Measurements from ENCODE around the gene AVP. TPM values are rescaled to one million over a fixed set of nuclear protein-coding genes. Genes with fewer than 3 reads are reported as not detected.
A peak's percentile ranks its signal among the peaks of the same experiment; 100 is the strongest.

The AVP gene
- total and polyA plus RNA-seq, 7 donors: not detected

DNA sequence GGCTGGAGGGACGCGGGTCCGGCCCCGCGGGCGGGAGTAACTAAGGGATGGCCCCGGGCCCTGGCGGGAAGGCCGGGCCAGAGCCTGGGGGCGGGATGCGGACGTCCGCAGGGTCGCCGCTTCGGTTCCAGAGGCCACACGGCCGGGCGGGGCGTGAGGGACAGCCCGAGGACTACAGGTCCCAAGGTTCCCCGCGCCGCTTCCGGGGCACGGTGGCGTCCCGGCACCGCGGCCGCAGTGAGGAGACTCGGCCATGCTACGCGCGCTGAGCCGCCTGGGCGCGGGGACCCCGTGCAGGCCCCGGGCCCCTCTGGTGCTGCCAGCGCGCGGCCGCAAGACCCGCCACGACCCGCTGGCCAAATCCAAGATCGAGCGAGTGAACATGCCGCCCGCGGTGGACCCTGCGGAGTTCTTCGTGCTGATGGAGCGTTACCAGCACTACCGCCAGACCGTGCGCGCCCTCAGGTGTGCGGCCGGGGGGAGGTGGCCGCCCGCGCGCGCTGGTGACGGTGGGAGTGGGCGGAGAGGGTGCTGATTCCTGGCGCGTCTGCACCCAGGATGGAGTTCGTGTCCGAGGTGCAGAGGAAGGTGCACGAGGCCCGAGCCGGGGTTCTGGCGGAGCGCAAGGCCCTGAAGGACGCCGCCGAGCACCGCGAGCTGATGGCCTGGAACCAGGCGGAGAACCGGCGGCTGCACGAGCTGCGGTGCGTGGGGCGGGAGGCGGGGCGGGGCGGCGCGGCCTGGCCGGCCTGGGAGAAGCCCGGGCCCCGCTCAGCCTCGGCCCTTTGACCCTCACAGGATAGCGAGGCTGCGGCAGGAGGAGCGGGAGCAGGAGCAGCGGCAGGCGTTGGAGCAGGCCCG, 38.5 kb downstream of the AVP start, which contains the start of gene MRPS26:
Gene MRPS26, plus strand, starts transcription at position 237 of the 861 bp plus-strand sequence. Its CDS starts 17 bp downstream, at position 254.
- WGBS, 3 donors: 0 to 1% (median 0%) methylated on average over 77 to 104 of the region's 104 CpGs
- DNase-seq: peak; percentile 94 to 95
- ATAC-seq: peak; percentile 95 to 96 (median 96)
- no peaks in the 10 kb centered on the region for H3K27me3 ChIP-seq (ENCODE audit: insufficient read depth in 3 of 3, low read length in 2 of 3)
- H3K4me1 ChIP-seq: peaks cover 7% of the 10 kb centered on the region
- peak within 1 kb of the TSS; percentile 94 for H3K27ac ChIP-seq
- intact Hi-C loops (cut with DNase I): loop anchor here in 1 of 2 donors (10.0 kb wide), 1 partner anchor 159 kb away; the partner anchor contains the start of genes DDRGK1 and ITPA
- no peaks in the 10 kb centered on the region for H3K9me3 ChIP-seq
- peak within 1 kb of the TSS; percentile 98 for H3K4me3 ChIP-seq
- H3K36me3 ChIP-seq (ENCODE audit: insufficient read depth in 1 of 2, low read depth in 1 of 2): peaks cover 5 to 36% of the 10 kb centered on the region in 2 donors
- TF ChIP-seq, protein P1, sequence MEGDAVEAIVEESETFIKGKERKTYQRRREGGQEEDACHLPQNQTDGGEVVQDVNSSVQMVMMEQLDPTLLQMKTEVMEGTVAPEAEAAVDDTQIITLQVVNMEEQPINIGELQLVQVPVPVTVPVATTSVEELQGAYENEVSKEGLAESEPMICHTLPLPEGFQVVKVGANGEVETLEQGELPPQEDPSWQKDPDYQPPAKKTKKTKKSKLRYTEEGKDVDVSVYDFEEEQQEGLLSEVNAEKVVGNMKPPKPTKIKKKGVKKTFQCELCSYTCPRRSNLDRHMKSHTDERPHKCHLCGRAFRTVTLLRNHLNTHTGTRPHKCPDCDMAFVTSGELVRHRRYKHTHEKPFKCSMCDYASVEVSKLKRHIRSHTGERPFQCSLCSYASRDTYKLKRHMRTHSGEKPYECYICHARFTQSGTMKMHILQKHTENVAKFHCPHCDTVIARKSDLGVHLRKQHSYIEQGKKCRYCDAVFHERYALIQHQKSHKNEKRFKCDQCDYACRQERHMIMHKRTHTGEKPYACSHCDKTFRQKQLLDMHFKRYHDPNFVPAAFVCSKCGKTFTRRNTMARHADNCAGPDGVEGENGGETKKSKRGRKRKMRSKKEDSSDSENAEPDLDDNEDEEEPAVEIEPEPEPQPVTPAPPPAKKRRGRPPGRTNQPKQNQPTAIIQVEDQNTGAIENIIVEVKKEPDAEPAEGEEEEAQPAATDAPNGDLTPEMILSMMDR (IDR thresholded peaks at IDR 0.05): no peak

DNA sequence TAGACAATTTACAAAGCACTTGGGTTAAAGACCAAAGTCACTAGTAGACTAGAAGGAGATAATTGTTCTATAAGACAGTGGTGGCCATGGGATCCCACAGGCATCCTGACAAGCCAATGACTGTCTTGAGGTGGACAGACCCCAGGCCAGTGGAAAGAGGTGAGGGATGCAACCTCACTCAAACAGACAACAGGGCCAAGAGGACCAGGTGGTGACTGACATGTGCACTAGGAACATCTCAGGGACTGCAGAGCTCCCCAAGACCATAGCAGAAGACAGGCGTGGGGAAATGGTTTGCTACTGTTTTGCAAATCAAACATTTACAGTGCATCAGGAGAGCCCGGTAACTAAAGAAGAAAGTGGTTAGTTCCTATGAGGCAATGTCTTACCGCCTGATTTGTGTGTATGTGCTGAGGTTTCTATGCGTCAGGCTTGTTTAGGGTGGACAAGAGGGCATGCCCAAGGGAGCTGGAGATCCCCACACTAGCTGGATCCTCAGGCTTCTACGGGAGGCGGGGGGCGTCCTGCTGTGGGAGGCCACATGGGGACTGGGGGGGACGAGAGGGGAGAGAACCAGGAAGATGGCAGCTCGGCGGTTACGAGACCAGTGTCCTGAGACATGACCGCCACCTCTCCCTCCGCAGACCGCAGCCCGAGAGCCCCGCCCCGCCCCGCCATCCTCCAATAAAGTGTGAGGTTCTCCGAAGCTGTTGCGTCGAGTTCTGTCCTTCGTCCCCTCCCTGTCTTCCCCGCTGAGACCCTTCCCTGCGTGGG, 39.3 kb downstream of the AVP start:
- ATAC-seq: peak; percentile 73 to 85 (median 77)
- Histone ChIP-seq H3K4me3 (peak overlapping the region; percentile 98), H3K27ac (peak overlapping the region; percentile 94), H3K4me1 (peaks cover 7% of the 10 kb centered on the region), H3K9me3 (no peaks in the 10 kb centered on the region), H3K27me3 (ENCODE audit: insufficient read depth in 3 of 3, low read length in 2 of 3) (no peaks in the 10 kb centered on the region), H3K36me3 (ENCODE audit: insufficient read depth in 1 of 2, low read depth in 1 of 2) (peaks cover 5 to 35% of the 10 kb centered on the region in 2 donors)
- TF ChIP-seq, protein P1 (IDR thresholded peaks at IDR 0.05): no peak
- intact Hi-C loops (cut with DNase I): loop anchor here in 1 of 2 donors (10.0 kb wide), 1 partner anchor 160 kb away; the partner anchor contains the start of genes DDRGK1 and ITPA
- DNase-seq: peak; percentile 87 to 91
- WGBS, 3 donors: 4 to 5% (median 4%) methylated on average over 13 to 24 of the region's 24 CpGs

DNA sequence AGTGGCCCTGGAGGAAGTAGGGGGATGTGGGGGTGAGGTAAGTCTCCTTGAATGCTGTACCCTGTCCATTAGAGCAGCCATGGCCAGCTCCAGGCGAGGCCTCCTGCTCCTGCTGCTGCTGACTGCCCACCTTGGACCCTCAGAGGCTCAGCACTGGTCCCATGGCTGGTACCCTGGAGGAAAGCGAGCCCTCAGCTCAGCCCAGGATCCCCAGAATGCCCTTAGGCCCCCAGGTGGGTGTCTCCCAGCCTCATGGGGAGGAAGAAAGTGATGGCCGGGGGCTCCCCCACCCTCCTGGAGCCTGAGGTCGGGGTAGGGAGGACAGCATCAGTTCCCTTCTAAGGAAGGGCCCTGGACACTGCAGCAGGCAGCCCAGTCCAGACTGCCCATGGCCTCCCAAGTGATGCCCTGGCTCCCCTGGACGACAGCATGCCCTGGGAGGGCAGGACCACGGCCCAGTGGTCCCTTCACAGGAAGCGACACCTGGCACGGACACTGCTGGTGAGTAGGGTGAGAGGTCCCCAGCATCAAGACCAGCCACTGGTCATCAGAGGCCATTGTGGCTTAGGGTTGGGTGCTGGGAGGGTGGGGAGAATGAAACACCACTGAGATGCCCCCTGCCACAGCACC, 40.1 kb downstream of the AVP start:
- no peaks in the 10 kb centered on the region for H3K9me3 ChIP-seq
- intact Hi-C loops (cut with DNase I): loop anchor here in 1 of 2 donors (10.0 kb wide), 1 partner anchor 160 kb away; the partner anchor contains the start of genes DDRGK1 and ITPA
- WGBS, 3 donors: 91 to 94% (median 92%) methylated on average over 8 of the region's 8 CpGs
- no peaks in the 10 kb centered on the region for H3K27me3 ChIP-seq (ENCODE audit: insufficient read depth in 3 of 3, low read length in 2 of 3)
- H3K27ac ChIP-seq: peak overlapping the region; percentile 94
- TF ChIP-seq, protein P1 (IDR thresholded peaks at IDR 0.05): no peak
- H3K4me3 ChIP-seq: no peak overlapping the region
- H3K36me3 ChIP-seq (ENCODE audit: insufficient read depth in 1 of 2, low read depth in 1 of 2): peaks cover 5 to 35% of the 10 kb centered on the region in 2 donors
- no peak for DNase-seq
- ATAC-seq: no peak
- H3K4me1 ChIP-seq: peaks cover 7% of the 10 kb centered on the region

DNA sequence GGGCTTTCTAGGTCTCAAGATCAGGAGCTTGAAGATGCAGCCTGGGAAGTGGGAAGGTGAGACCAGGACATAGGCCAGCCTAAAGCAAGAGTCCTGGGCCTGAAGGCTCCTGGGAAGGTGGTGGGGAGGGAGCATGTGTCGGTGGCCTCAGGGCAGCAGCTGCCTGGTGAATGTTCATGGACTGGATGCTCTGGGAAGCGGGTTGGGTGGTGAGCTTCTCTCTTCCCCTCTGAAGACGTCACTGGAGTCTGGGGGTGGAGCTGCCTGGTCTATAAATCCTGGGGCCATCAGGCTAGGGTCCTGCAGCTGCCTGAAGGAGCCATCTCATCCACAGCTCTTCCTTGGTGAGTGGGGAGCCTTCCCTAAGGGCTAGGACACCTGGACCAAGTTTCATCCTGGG, 41.2 kb downstream of the AVP start, which contains the start of gene GNRH2:
Gene GNRH2, plus strand, starts transcription at position 301 of the 400 bp plus-strand sequence. CDS start 793 bp downstream, outside the sequence.
- H3K4me1 ChIP-seq: peaks cover 7% of the 10 kb centered on the region
- no peak for DNase-seq
- H3K27ac ChIP-seq: peak within 1 kb of the TSS; percentile 23
- no peak for ATAC-seq
- H3K4me3 ChIP-seq: no peak within 1 kb of the TSS
- intact Hi-C loops (cut with DNase I): loop anchor here in 1 of 2 donors (10.0 kb wide), 1 partner anchor 161 kb away; the partner anchor contains the start of genes DDRGK1 and ITPA
- no peaks in the 10 kb centered on the region for H3K27me3 ChIP-seq (ENCODE audit: insufficient read depth in 3 of 3, low read length in 2 of 3)
- TF ChIP-seq, protein P1 (IDR thresholded peaks at IDR 0.05): no peak
- H3K36me3 ChIP-seq (ENCODE audit: insufficient read depth in 1 of 2, low read depth in 1 of 2): peaks cover under 1 to 35% of the 10 kb centered on the region in 2 donors
- 49 to 71% (median 60%) methylated on average over 3 of the region's 3 CpGs for WGBS, 3 donors
- no peaks in the 10 kb centered on the region for H3K9me3 ChIP-seq
